Neural progenitor cell (in vitro differentiated cells): Measurements from ENCODE around the gene SCRN1.

Experiments used
- EZH2 ChIP-seq: fragments of 200-600 bp; sonication (generic); IDR thresholded peaks from 2 replicates; pipeline ENCODE4 v1.6.1; 2017; ENCODE audit warnings: antibody characterized with exemption, mild to moderate bottlenecking, moderate library complexity
- EZH2phosphoT487 ChIP-seq: fragments of 200-600 bp; sonication (generic); IDR thresholded peaks from 2 replicates; pipeline ENCODE4 v1.6.1; 2017; ENCODE audit warnings: antibody characterized with exemption
- TF ChIP-seq, protein P1 (sequence below): fragments of 200-600 bp; sonication (generic); IDR thresholded peaks from 2 replicates; pipeline ENCODE4 v1.5.1; 2017; ENCODE audit warnings: antibody characterized with exemption, mild to moderate bottlenecking

- TF ChIP-seq, protein P1, sequence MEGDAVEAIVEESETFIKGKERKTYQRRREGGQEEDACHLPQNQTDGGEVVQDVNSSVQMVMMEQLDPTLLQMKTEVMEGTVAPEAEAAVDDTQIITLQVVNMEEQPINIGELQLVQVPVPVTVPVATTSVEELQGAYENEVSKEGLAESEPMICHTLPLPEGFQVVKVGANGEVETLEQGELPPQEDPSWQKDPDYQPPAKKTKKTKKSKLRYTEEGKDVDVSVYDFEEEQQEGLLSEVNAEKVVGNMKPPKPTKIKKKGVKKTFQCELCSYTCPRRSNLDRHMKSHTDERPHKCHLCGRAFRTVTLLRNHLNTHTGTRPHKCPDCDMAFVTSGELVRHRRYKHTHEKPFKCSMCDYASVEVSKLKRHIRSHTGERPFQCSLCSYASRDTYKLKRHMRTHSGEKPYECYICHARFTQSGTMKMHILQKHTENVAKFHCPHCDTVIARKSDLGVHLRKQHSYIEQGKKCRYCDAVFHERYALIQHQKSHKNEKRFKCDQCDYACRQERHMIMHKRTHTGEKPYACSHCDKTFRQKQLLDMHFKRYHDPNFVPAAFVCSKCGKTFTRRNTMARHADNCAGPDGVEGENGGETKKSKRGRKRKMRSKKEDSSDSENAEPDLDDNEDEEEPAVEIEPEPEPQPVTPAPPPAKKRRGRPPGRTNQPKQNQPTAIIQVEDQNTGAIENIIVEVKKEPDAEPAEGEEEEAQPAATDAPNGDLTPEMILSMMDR: no peak
- TF ChIP-seq EZH2phosphoT487 (no peak), EZH2 (no peak)
Measured at GRCh38 chr7:30026229-30027064, 36.8 kb upstream of the SCRN1 start, which contains the start of gene FKBP14.
